CD4-positive, alpha-beta T cell (primary cell): ENCODE data around the gene SUB1. TPM values are rescaled to one million over a fixed set of nuclear protein-coding genes. Genes with fewer than 3 reads are reported as not detected.

Source experiments
- ATAC-seq: fragments of 200-7000 bp; cut with Tn5 transposase; one replicate; pipeline ENCODE4 v1.10.0; 2022; ENCODE audit warnings: mild to moderate bottlenecking; ENCODE audit not compliant: poor library complexity
- CTCF ChIA-PET: fragments of 350-600 bp; sonication (Branson Sonifier 250); formaldehyde crosslinking; loops from one replicate; lab custom pipeline; 2021; ENCODE audit warnings: antibody characterized with exemption, inconsistent platforms; lab: Charles Lee
- POLR2A ChIA-PET: fragments of 350-600 bp; sonication (Branson Sonifier 250); formaldehyde crosslinking; loops from one replicate; lab custom pipeline; 2021; ENCODE audit warnings: antibody characterized with exemption, inconsistent platforms; lab: Charles Lee
- DNase-seq, 14 experiments: peaks; one replicate each; pipeline ENCODE4 v3.0.0-alpha.2; 2013 to 2020; ENCODE audit warnings: mixed read lengths in 2 of 14
- H3K27ac ChIP-seq, 2 donors: one replicate each; pipeline versions ENCODE4 v1.5.1 to v1.7.0; 2013; ENCODE audit warnings: low read length in 2 of 2, low read depth in 1 of 2, mild to moderate bottlenecking in 1 of 2
- H3K27me3 ChIP-seq, 2 experiments: 1 replicate in 1 of 2; 2 replicates in 1 of 2; pipeline versions ENCODE4 v1.6.1 to v1.7.0; 2013; ENCODE audit warnings: low read length in 2 of 2, control low read depth in 1 of 2, mild to moderate bottlenecking in 1 of 2, moderate library complexity in 1 of 2; ENCODE audit not compliant: insufficient read depth in 2 of 2, control insufficient read depth in 1 of 2
- H3K36me3 ChIP-seq: one replicate; pipeline ENCODE4 v1.6.1; 2013; ENCODE audit warnings: low read length, control low read depth; ENCODE audit not compliant: insufficient read depth
- H3K4me1 ChIP-seq: one replicate; pipeline ENCODE4 v1.6.1; 2013; ENCODE audit warnings: low read length, control low read depth; ENCODE audit not compliant: insufficient read depth
- H3K4me3 ChIP-seq: one replicate; pipeline ENCODE4 v1.5.1; 2013; ENCODE audit warnings: mild to moderate bottlenecking, low read length, moderate library complexity
- H3K9me3 ChIP-seq, 2 experiments: 1 replicate in 1 of 2; 2 replicates in 1 of 2; pipeline versions ENCODE4 v1.6.1 to v1.7.0; 2013; ENCODE audit warnings: low read length in 2 of 2, mild to moderate bottlenecking in 2 of 2, control low read depth in 1 of 2, moderate library complexity in 1 of 2; ENCODE audit not compliant: control insufficient read depth in 1 of 2, insufficient read depth in 1 of 2
- H3K27ac Mint-ChIP-seq: one replicate; pipeline ENCODE4 v1.8.0; 2020; ENCODE audit warnings: mixed read lengths
- H3K27me3 Mint-ChIP-seq: one replicate; pipeline ENCODE4 v1.8.0; 2021; ENCODE audit warnings: mixed read lengths
- H3K36me3 Mint-ChIP-seq: one replicate; pipeline ENCODE4 v1.8.0; 2021; ENCODE audit warnings: low read depth, mixed read lengths
- H3K4me1 Mint-ChIP-seq: one replicate; pipeline ENCODE4 v1.8.0; 2021; ENCODE audit warnings: low read depth, mixed read lengths
- H3K4me3 Mint-ChIP-seq: one replicate; pipeline ENCODE4 v1.8.0; 2020; ENCODE audit warnings: mild to moderate bottlenecking, mixed read lengths
- H3K9me3 Mint-ChIP-seq: one replicate; pipeline ENCODE4 v1.8.0; 2020; ENCODE audit warnings: mixed read lengths
- CTCF ChIP-seq: fragments of 200-600 bp; IDR thresholded peaks from one replicate; pipeline ENCODE4 v1.8.0; 2022; ENCODE audit warnings: antibody characterized with exemption, mild to moderate bottlenecking
- intact Hi-C, 2 experiments: fragments of 100-400 bp; cut with DNase I in 1 of 2; cut with micrococcal nuclease in 1 of 2; formaldehyde crosslinking; loops; one replicate each; pipeline versions ENCODE4 v1.15.1 to v1.9.0; 2023 to 2025; cut with DNase I, micrococcal nuclease
- total RNA-seq, 174 experiments: library from RNA in 2 of 174; stranded (reverse) in 2 of 174; gene quantifications; one replicate each; pipeline ENCODE4 v1.2.3 and lab custom pipeline; 2021 to 2026

SUB1 gene
- total RNA-seq, 2 experiments from 2014 or later: 327 to 344 TPM

- no peaks in the 10 kb centered on the region for H3K4me1 ChIP-seq
- H3K4me3 Mint-ChIP-seq: no peak overlapping the region
- peaks cover 5 to 10% of the 10 kb centered on the region in 2 experiments for H3K9me3 ChIP-seq
- ATAC-seq (no peak), DNase-seq (no peak)
- H3K27me3 Mint-ChIP-seq: peaks cover 5% of the 10 kb centered on the region
- H3K4me3 ChIP-seq: no peak overlapping the region
- H3K27me3 ChIP-seq: no peaks in the 10 kb centered on the region
- POLR2A ChIA-PET: no interaction called here
- CTCF ChIA-PET: no interaction called here
- H3K9me3 Mint-ChIP-seq: peaks cover 12% of the 10 kb centered on the region
- no peak overlapping the region for H3K27ac ChIP-seq
- intact Hi-C loops: no loop called here
- no peak for TF ChIP-seq CTCF
- H3K4me1 Mint-ChIP-seq: no peaks in the 10 kb centered on the region
- no peak overlapping the region for H3K27ac Mint-ChIP-seq
- H3K36me3 Mint-ChIP-seq: peaks cover 8% of the 10 kb centered on the region
- no peaks in the 10 kb centered on the region for H3K36me3 ChIP-seq
Observed at GRCh38 chr5:32651638-32652037, 66.3 kb downstream of the SUB1 start.

Other genes starting within 250 kb of the SUB1 start
- 10 to 100 TPM; 58.8 to 61.0 TPM for gene ZFR, start 140.8 kb upstream of the SUB1 start, total RNA-seq
- gene NPR3, start 125.8 kb downstream of the SUB1 start, total RNA-seq: not detected